HCT116 (cell line): ENCODE results near the gene FRMPD4.

Source experiments
- CTCF ChIP-seq, 3 experiments: fragments of 200-600 bp in 1 of 3; sonication (generic) in 1 of 3; IDR thresholded peaks in 2 of 3; conservative IDR thresholded peaks in 1 of 3; 2 replicates each; pipeline ENCODE4 v1.5.1; 2012 to 2017; ENCODE audit warnings: low read depth in 2 of 3, low read length in 2 of 3, antibody characterized with exemption in 1 of 3, borderline replicate concordance in 1 of 3, control low read depth in 1 of 3, mild to moderate bottlenecking in 1 of 3, mixed read lengths in 1 of 3, mixed run types in 1 of 3, moderate library complexity in 1 of 3; ENCODE audit not compliant: insufficient read depth in 1 of 3
- EGR1 ChIP-seq: IDR thresholded peaks from 2 replicates; pipeline ENCODE4 v1.6.1; 2012; ENCODE audit warnings: low read depth
- EZH2 ChIP-seq: fragments of 200-600 bp; sonication (generic); IDR thresholded peaks from 2 replicates; pipeline ENCODE4 v1.6.1; 2017; ENCODE audit warnings: antibody characterized with exemption, mixed run types
- POLR2A ChIP-seq: IDR thresholded peaks from 2 replicates; pipeline ENCODE4 v1.7.0; 2011; ENCODE audit warnings: borderline replicate concordance; ENCODE audit not compliant: insufficient read depth, insufficient read length; ENCODE audit errors: extremely low read depth
- POLR2AphosphoS5 ChIP-seq: IDR thresholded peaks from 2 replicates; pipeline ENCODE4 v1.6.1; 2011; ENCODE audit warnings: mild to moderate bottlenecking, low read depth, low read length, moderate library complexity
- REST ChIP-seq: IDR thresholded peaks from 2 replicates; pipeline ENCODE4 v1.6.1; 2012; ENCODE audit warnings: low read depth
- SP1 ChIP-seq: IDR thresholded peaks from 2 replicates; pipeline ENCODE4 v1.6.1; 2012; ENCODE audit warnings: low read depth
- YY1 ChIP-seq: IDR thresholded peaks from 2 replicates; pipeline ENCODE4 v1.6.1; 2011; ENCODE audit warnings: low read length, low read depth, moderate library complexity, mild to moderate bottlenecking; ENCODE audit not compliant: insufficient replicate concordance; ENCODE audit errors: extremely low read depth
- ZBTB33 ChIP-seq: IDR thresholded peaks from 2 replicates; pipeline ENCODE4 v1.6.1; 2011; ENCODE audit warnings: mild to moderate bottlenecking, low read length, moderate library complexity; ENCODE audit not compliant: insufficient replicate concordance; ENCODE audit errors: extremely low read depth

GRCh38 chrX:12700745-12701144 lies 562.5 kb downstream of the FRMPD4 start:
- TF ChIP-seq REST (no peak), ZBTB33 (no peak), CTCF (IDR thresholded peaks at IDR 0.05 in 2 of 3, conservative IDR thresholded peaks at IDR 0.05 in 1 of 3; ENCODE audit: borderline replicate concordance in 1 of 3, insufficient read depth in 1 of 3, low read depth in 2 of 3, low read length in 2 of 3) (no peak), POLR2A (no peak), EGR1 (no peak), EZH2 (no peak), POLR2AphosphoS5 (no peak), SP1 (no peak), YY1 (no peak)
